Stomach (tissue), 4 donors: ENCODE data around the gene ITGA7.

ENCODE experiments used
- CTCF ChIP-seq, 7 experiments: fragments of 450-650 bp in 4 of 7; fragments of 200-600 bp in 3 of 7; sonication (generic) in 3 of 7; IDR thresholded peaks; one replicate each; pipeline ENCODE4 v1.5.1; 2016 to 2019; ENCODE audit warnings: antibody characterized with exemption in 7 of 7, control low read depth in 2 of 7, mild to moderate bottlenecking in 1 of 7
- POLR2A ChIP-seq, 4 donors: fragments of 450-650 bp; IDR thresholded peaks; one replicate each; pipeline ENCODE4 v1.6.1; 2016; ENCODE audit warnings: antibody characterized with exemption in 4 of 4, control low read depth in 2 of 4, mild to moderate bottlenecking in 1 of 4, moderate library complexity in 1 of 4
- POLR2AphosphoS5 ChIP-seq, 3 donors: sonication (generic); formaldehyde crosslinking; IDR thresholded peaks; one replicate each; pipeline ENCODE4 v1.6.1; 2016; ENCODE audit warnings: antibody characterized with exemption in 3 of 3

- no peak for TF ChIP-seq CTCF (IDR thresholded peaks at IDR 0.05)
- TF ChIP-seq POLR2A (IDR thresholded peaks at IDR 0.05), result no peak
- peak; percentile 63 to 77 (median 76) for TF ChIP-seq POLR2AphosphoS5 (IDR thresholded peaks at IDR 0.05)
These were observed 35.2 kb upstream of the ITGA7 start, which contains the start of gene GDF11 for GRCh38 chr12:55742719-55743405.
